NCI-H1417 treated with DMSO at 0.1 percent for 48 hours (cell line): Measurements from ENCODE around the gene GSDME.

ENCODE experiments used
- DNase-seq: peaks from one replicate; lab custom pipeline; 2025; lab: John Stamatoyannopoulos, UW

Gene GSDME

DNA sequence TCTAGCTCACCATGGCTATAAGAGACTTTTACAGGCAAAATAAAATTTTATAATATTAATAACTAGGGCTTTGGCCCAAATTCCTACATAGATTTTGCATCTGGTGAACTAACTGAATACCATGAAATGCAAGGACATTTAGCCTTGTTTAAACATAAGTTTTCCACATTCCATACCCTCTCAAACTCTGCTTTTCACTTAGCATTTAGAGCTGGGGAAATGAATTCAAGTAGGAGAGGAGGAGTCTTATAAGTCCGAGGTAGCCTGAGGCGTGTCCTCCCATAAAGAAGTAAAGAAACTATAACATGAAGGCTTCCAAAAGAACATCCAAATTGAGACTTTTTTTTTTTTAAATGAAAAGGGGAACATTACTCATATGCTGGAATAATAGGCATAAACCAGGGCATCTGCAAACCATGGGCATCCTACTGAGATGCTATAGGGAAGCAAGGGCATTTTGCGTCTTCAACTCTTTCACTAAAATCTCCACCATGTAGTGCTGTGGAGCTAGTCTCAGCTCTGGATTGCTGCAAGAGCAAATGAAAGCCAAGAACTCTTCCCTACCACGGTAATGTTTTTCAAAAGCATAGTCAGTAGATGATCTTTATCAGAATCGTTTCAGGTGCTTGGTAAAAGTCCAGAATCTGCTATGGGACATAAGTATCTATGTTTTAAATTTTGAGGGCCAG is 104.9 kb downstream of the GSDME start:
- no peak for DNase-seq
